Thymus (tissue), 11 donors: ENCODE results near the gene OSGEP. TPM values are rescaled to one million over a fixed set of nuclear protein-coding genes. Genes with fewer than 3 reads are reported as not detected.

Source experiments
- DNase-seq, 9 donors: peaks; one replicate each; pipeline ENCODE4 v3.0.0-alpha.2; 2013; ENCODE audit warnings: low spot score in 9 of 9, low read depth in 6 of 9, missing footprints in 1 of 9
- H3K27ac ChIP-seq, 2 donors: one replicate each; pipeline ENCODE4 v1.5.1; 2013; ENCODE audit warnings: control low read depth in 1 of 2, low read depth in 1 of 2, low read length in 1 of 2, mild to moderate bottlenecking in 1 of 2, moderate library complexity in 1 of 2
- H3K27me3 ChIP-seq, 2 donors: one replicate each; pipeline ENCODE4 v1.5.1; 2013; ENCODE audit warnings: low read length in 1 of 2; ENCODE audit not compliant: control insufficient read depth in 2 of 2, insufficient read depth in 1 of 2
- H3K36me3 ChIP-seq, 2 donors: one replicate each; pipeline ENCODE4 v1.5.1; 2013; ENCODE audit warnings: low read length in 1 of 2, mild to moderate bottlenecking in 1 of 2, moderate library complexity in 1 of 2; ENCODE audit not compliant: control insufficient read depth in 2 of 2, insufficient read depth in 2 of 2
- H3K4me1 ChIP-seq, 2 donors: one replicate each; pipeline ENCODE4 v1.5.1; 2013; ENCODE audit warnings: low read length in 2 of 2; ENCODE audit not compliant: control insufficient read depth in 2 of 2, insufficient read depth in 2 of 2
- H3K4me3 ChIP-seq, 2 donors: one replicate each; pipeline ENCODE4 v1.5.1; 2013; ENCODE audit warnings: low read length in 2 of 2, control low read depth in 1 of 2, mild to moderate bottlenecking in 1 of 2
- H3K9me3 ChIP-seq, 2 donors: one replicate each; pipeline ENCODE4 v1.5.1; 2013; ENCODE audit warnings: low read length in 1 of 2, mild to moderate bottlenecking in 1 of 2; ENCODE audit not compliant: control insufficient read depth in 2 of 2, insufficient read depth in 1 of 2
- WGBS: extraction: QIAGEN DNeasy Blood & Tissue Kit; methylation state at CpG from one replicate; pipeline ENCODE4 v1.1.7; 2013; 5-methylcytosine and 5-hydroxymethylcytosine counted together
- polyA plus RNA-seq: library from polyadenylated mRNA; stranded (reverse); fragments of 200-250 nt; gene quantifications from one replicate; pipeline ENCODE4 v1.2.3, GENCODE V29; 2013
- total RNA-seq: library from RNA; stranded (reverse); fragments of 120-200 nt; gene quantifications from one replicate; pipeline ENCODE4 v1.2.4, GENCODE V29; 2013
- donor health status: healthy.

OSGEP gene
- total and polyA plus RNA-seq, 2 donors = 34.8 to 96.8 TPM

DNA sequence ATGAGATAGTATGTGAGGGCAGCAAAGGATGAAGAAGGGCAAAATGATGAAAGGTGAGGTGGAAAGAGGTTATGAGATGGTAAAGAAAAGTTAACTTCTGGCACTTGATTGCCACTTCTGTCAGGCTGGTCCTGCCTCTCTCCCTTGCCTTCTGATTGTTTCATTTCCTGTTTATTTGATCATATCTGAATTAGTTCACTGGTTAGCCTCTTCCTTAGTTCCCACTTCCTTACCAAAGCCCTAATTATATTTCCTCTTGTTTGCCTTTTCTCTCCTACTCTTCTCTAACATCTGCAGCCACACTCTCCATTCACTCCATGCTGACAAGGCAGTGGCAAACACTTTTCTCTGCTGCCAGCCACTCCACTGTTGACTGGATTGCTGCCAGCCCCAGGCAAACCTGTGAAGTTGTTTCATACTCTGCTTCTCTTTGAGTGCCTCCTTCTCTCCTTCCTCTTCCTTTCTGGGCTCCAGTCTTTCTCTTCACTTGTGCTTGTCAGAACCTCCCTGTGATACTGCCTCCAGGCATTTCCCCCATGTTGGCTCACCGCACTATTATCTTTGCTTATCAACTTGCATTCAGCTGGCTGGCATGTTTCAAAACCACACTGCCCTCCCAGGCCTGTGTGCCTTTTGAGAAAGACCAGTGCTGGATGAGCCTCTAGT is 22.7 kb upstream of the OSGEP start:
- no peaks in the 10 kb centered on the region for H3K9me3 ChIP-seq
- H3K27ac ChIP-seq = peak overlapping the region; percentile 71 to 78
- peaks cover 9 to 14% of the 10 kb centered on the region in 2 donors for H3K4me1 ChIP-seq
- WGBS = 38% methylated on average over 1 of the region's 1 CpG
- no peaks in the 10 kb centered on the region for H3K27me3 ChIP-seq
- H3K4me3 ChIP-seq = no peak overlapping the region
- peak in 3 of 9 donors; percentile 26 to 61 (median 32) for DNase-seq
- peaks cover 25 to 47% of the 10 kb centered on the region in 2 donors for H3K36me3 ChIP-seq

DNA sequence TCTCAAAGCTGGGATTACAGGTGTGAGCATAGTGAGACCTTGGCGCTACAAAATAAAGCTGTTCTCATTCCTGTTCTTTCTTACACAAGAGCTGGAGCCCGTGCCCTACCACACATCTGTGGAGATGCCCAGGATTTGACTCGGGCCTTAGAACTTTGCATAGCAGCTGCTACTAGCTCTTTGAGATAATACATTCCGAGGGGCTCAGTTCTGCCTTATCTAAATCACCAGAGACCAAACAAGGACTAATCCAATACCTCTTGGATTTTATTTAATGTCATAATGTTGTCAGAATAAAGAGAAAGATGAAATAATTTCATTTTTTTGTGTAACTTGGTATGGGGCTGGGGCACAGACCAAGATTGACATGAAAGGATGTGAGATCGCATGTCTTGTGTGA is 22.2 kb upstream of the OSGEP start:
- peak overlapping the region in 1 of 2 donors; percentile 90 for H3K27ac ChIP-seq
- peaks cover 9 to 14% of the 10 kb centered on the region in 2 donors for H3K4me1 ChIP-seq
- no peaks in the 10 kb centered on the region for H3K27me3 ChIP-seq
- 86% methylated on average over 5 of the region's 5 CpGs for WGBS
- no peaks in the 10 kb centered on the region for H3K9me3 ChIP-seq
- DNase-seq = no peak
- H3K4me3 ChIP-seq = no peak overlapping the region
- peaks cover 28 to 49% of the 10 kb centered on the region in 2 donors for H3K36me3 ChIP-seq

DNA sequence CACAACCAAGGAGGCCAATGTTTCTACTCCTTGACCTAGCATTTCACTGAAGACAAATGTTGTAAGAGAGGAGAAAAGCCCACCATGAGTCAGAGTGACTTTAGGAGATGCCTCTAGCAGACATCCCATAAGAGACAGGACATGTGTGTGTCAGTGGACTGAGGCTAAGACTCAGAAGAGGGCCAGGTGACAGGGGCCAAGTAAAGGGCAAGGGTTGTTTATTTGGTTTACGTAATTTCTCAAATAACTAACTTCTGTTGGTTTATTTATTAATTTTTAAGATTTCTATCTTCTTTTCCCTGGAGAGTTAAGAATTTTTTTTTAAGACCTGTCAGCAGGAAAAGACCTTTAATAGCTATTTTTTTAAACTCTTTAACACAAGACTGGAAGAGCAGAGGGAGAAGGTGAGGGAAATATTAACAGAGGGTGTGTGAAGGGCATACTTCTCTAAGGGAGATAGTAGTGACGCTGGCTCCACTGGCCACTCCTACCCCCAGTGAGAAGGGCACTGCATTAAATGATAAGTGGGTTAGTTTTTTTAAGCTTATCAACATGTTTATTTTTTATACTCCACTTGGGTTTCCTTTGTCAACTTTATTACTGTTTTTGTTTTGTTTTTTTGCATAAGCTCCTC is 18.0 kb upstream of the OSGEP start:
- no peak for DNase-seq
- no peak overlapping the region for H3K27ac ChIP-seq
- 94% methylated on average over 2 of the region's 2 CpGs for WGBS
- H3K9me3 ChIP-seq = no peaks in the 10 kb centered on the region
- no peak overlapping the region for H3K4me3 ChIP-seq
- no peaks in the 10 kb centered on the region for H3K27me3 ChIP-seq
- H3K4me1 ChIP-seq = peaks cover 28 to 29% of the 10 kb centered on the region in 2 donors
- H3K36me3 ChIP-seq = peaks cover 28 to 49% of the 10 kb centered on the region in 2 donors

- Histone ChIP-seq H3K27me3 (no peaks in the 10 kb centered on the region), H3K4me1 (peaks cover 17 to 19% of the 10 kb centered on the region in 2 donors), H3K27ac (peak overlapping the region in 1 of 2 donors; percentile 49), H3K9me3 (no peaks in the 10 kb centered on the region), H3K36me3 (peaks cover 24 to 30% of the 10 kb centered on the region in 2 donors), H3K4me3 (peak overlapping the region; percentile 72 to 85)
- DNase-seq = no peak
- 0% methylated on average over 2 of the region's 2 CpGs for WGBS
These were observed 15.9 kb upstream of the OSGEP start for GRCh38 chr14:20470603-20470901.

- Histone ChIP-seq H3K27me3 (no peaks in the 10 kb centered on the region), H3K36me3 (peaks cover 20 to 26% of the 10 kb centered on the region in 2 donors), H3K27ac (peak overlapping the region; percentile 49 to 88), H3K4me1 (peaks cover 17 to 19% of the 10 kb centered on the region in 2 donors), H3K4me3 (peak overlapping the region; percentile 72 to 85), H3K9me3 (no peaks in the 10 kb centered on the region)
- 2% methylated on average over 12 of the region's 12 CpGs for WGBS
- peak in 3 of 9 donors; percentile 26 to 60 (median 38) for DNase-seq
These were observed 15.4 kb upstream of the OSGEP start for GRCh38 chr14:20469890-20470602.

DNA sequence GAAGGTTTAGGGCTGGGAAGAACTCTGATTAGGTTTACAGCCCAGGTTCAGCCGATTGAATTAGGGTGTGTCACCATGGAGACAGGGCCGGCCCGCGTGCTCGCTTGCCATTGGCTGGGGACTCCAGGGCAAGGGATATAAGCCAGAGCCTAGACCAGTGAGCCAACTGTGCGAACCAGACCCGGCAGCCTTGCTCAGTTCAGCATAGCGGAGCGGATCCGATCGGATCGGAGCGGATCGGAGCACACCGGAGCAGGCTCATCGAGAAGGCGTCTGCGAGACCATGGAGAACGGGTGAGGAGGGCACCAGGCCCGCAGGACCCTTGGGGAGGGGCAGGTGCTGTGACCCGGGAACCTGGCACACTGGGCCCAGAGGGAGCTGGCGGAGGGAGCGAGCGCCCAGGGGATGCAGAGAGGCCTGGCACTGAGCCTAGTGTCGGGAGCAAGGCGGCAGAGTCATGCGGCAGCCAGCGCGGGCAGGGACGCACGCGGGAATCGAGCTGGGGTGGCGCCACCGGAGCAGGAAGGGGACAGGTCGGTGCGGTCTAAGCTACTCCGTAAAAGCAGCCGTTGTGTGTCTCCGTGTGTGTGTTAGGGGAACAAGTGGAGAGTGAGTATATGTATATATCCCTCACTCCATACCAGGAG is 14.8 kb upstream of the OSGEP start, which contains the start of gene PNP:
PNP (plus strand) TSS at position 165 of the 648 bp plus-strand sequence; CDS start at position 284, 119 bp downstream.
- H3K4me3 ChIP-seq = peak within 1 kb of the TSS; percentile 72 to 85
- H3K9me3 ChIP-seq = no peaks in the 10 kb centered on the region
- WGBS = under 1% methylated on average over 40 of the region's 40 CpGs
- DNase-seq = peak in 8 of 9 donors; percentile 50 to 85 (median 65)
- peaks cover 17 to 19% of the 10 kb centered on the region in 2 donors for H3K4me1 ChIP-seq
- H3K36me3 ChIP-seq = peaks cover 14 to 19% of the 10 kb centered on the region in 2 donors
- peak within 1 kb of the TSS; percentile 49 to 88 for H3K27ac ChIP-seq
- H3K27me3 ChIP-seq = no peaks in the 10 kb centered on the region

GRCh38 chr14:20468764-20469241 is 14.2 kb upstream of the OSGEP start:
- H3K4me1 ChIP-seq = peaks cover 17 to 19% of the 10 kb centered on the region in 2 donors
- WGBS = 40% methylated on average over 16 of the region's 16 CpGs
- DNase-seq = no peak

DNA sequence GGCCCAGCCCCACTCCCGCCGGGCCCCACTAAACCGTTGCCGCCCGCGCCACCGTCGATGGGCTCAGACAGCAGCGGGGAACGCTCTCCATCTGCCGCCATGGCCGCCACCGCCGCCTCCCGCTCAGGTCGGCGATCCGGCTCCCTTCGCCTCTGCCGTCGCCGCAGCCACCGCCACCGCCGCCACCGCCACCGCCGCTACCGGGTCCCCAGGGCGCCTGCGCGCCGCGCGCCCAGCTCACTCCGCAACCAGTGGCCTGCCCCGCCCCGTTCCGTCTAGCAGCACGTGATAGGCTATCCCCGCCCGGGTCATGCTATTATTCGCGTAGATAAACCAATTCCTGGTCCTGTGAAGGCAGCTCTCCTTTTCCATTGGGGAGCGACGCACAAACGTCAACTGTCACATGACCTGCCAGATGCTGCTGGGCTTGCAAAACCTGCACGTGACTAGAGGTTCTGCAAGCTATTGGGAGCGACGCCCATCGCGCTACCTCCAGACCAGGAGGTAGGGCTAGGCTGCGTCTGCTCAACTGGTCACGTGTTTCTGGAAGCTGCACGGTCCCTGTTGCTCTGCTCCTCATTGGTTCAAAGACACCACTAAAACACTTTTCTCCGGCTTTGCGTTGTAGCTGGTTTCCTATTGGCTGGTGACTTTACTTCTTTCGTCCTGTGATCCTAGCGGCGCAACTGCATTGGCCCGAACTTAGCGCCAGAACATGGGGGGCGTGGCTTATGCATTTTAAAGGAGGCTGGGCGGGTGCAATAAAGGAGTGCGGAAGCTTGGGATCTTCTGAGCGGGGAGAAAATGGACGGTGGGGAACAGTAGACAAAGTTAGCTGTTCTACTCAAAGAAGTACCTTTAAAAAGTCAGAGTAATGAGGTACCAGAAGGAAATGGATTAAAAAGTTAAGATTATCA is 6.9 kb upstream of the OSGEP start, which contains the start of gene PIP4P1:
PIP4P1 (minus strand) TSS at position 210 of the 917 bp plus-strand sequence; CDS start at position 101, 109 bp downstream.
- H3K4me1 ChIP-seq = peaks cover 12 to 24% of the 10 kb centered on the region in 2 donors
- under 1% methylated on average over 67 of the region's 67 CpGs for WGBS

More at GRCh38 chr14:20468764-20469241, 14.2 kb upstream of the OSGEP start:
- Histone ChIP-seq H3K36me3 (peaks cover 12 to 15% of the 10 kb centered on the region in 2 donors), H3K27me3 (no peaks in the 10 kb centered on the region), H3K9me3 (no peaks in the 10 kb centered on the region), H3K4me3 (peak overlapping the region; percentile 72 to 85), H3K27ac (no peak overlapping the region)

More for the DNA sequence above, 6.9 kb upstream of the OSGEP start, which contains the start of gene PIP4P1:
- DNase-seq = peak; percentile 87 to 99 (median 97)
- Histone ChIP-seq H3K4me3 (peak within 1 kb of the TSS; percentile 77 to 85), H3K9me3 (no peaks in the 10 kb centered on the region), H3K27ac (peak within 1 kb of the TSS; percentile 95 to 97), H3K36me3 (peaks cover 32 to 38% of the 10 kb centered on the region in 2 donors), H3K27me3 (no peaks in the 10 kb centered on the region)
